ENCODE results near the gene ERMAP. TPM values are rescaled to one million over a fixed set of nuclear protein-coding genes. Genes with fewer than 3 reads are reported as not detected.
"Not testable (repeated sequence)": the region's sequence is repeated elsewhere in the genome, so short reads cannot be mapped to it uniquely, and the experiment has no call there.

The ERMAP gene
- total RNA-seq, 2 experiments from 2014 or later: 3.1 to 3.2 TPM

DNA sequence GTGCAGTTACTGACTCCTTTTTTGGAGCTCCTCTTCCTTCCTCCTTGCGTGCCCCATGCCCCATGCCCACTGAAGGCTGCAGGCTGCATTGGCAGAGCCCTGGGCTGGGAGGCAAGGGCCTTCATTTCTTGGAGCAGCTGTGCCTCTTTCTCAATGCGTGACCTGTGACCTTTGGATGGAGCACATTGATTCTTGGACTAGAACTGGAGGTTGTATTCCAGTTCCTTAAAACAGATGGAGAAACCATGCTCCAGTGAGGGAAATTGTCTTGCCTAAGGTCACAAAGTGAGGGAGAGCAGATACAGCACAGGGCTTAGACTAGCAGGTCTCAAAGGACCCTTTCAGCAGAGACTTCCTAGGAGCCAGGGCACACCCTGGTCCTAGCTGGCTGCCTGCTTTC, 23.1 kb upstream of the ERMAP start:
- Mint-ChIP-seq H3K4me1 (no peaks in the 10 kb centered on the region), H3K36me3 (no peaks in the 10 kb centered on the region), H3K27ac (no peak overlapping the region), H3K4me3 (no peak overlapping the region), H3K27me3 (no peaks in the 10 kb centered on the region), H3K9me3 (no peaks in the 10 kb centered on the region)
- no peak for DNase-seq

DNA sequence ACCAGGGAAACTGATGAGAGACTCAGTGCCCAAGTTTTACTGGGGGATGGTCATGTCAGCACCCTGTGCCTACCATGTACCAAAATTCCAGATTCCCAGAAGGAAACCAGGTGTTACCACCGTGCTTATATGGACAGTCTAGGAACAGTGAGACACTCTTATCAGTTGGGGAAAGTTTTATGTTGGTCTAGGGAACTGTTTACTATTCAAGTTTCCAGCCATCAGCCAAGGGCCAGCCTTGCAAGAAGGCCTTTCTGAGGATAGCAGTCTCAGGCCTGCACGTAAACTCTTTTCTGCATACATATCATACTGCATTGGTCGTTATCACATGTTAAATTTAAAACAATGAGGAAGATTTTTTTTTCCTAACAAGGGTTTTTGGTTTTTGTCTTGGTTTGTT, 19.5 kb upstream of the ERMAP start:
- no peak for DNase-seq
- Mint-ChIP-seq H3K4me1 (no peaks in the 10 kb centered on the region), H3K36me3 (no peaks in the 10 kb centered on the region), H3K27me3 (no peaks in the 10 kb centered on the region), H3K27ac (no peak overlapping the region), H3K9me3 (no peaks in the 10 kb centered on the region), H3K4me3 (no peak overlapping the region)

DNA sequence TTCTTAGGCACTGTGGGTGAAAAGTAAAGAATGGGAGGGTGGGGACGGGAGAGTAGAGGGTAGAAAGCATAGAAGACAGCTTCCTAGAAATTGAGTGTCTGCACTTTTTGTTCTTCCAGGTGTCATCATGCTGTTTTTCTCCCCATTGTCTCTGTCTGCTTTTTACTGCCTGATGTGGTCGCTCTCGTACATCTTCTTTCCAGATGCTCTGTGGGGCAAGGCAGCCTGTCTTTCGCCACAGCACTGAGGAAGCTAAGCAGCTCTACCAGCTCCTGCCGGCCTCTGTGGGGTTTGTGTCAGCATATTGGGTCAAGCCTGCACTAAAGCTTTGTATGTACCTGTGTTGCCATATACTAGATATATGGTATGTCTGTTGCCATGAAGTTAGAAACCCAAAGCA, 18.9 kb upstream of the ERMAP start:
- Mint-ChIP-seq H3K9me3 (no peaks in the 10 kb centered on the region), H3K27ac (no peak overlapping the region), H3K27me3 (no peaks in the 10 kb centered on the region), H3K4me1 (no peaks in the 10 kb centered on the region), H3K36me3 (no peaks in the 10 kb centered on the region), H3K4me3 (no peak overlapping the region)
- no peak for DNase-seq

DNA sequence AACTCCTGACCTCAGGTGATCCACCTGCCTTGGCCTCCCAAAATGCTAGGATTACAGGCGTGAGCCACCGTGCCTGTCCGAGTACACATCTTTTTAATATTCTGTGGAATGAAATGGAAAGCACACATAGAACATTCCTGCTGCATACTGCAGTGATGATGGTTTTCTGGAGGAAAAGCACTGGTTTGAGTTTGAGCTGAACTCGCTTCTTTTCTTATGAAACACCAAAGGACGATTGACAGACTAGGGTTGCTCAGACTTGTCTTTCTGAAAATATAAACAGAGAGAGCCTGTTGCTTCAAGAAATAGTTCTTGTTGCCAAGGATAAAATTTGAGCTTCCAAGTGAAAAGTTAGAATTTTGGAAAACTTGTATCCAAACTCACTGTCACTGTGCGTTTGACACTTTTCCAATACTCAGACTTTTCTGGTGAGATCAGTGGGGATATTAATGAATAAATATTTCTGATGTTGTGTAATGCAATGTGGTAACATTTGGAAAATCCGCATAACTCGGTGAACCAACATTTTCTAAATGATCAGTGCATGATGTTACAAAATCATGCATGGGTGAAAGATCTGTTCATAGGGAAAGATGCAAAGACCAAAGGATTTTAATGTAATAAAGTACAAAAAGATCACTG, 15.0 kb upstream of the ERMAP start:
- peaks cover 2% of the 10 kb centered on the region for H3K9me3 Mint-ChIP-seq
- H3K36me3 Mint-ChIP-seq: peaks cover 8% of the 10 kb centered on the region
- no peak overlapping the region for H3K4me3 Mint-ChIP-seq
- no peak for DNase-seq
- no peak overlapping the region for H3K27ac Mint-ChIP-seq
- no peaks in the 10 kb centered on the region for H3K4me1 Mint-ChIP-seq
- no peaks in the 10 kb centered on the region for H3K27me3 Mint-ChIP-seq

DNA sequence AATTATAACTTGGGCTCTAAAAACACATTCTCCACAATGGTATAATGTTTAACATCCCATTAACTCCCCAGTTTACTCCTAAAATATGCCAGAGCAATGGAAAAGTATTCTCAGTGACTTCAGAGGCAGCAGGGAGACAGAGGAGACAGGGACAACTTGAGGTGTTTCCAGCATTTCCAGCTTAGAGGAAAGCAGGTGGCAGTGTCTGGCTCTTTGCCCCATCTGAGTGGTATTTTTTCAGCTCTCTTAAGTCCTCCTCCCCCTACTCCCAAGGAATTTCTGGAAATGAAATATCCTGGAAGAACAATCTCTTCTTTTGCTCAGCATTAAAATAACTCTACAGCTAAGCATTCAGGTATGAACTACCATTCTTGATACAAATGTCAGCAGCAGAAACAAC, 10.8 kb upstream of the ERMAP start:
- DNase-seq: no peak
- Mint-ChIP-seq H3K36me3 (peaks cover 8% of the 10 kb centered on the region), H3K27me3 (no peaks in the 10 kb centered on the region), H3K27ac (no peak overlapping the region), H3K4me3 (no peak overlapping the region), H3K9me3 (peaks cover 2% of the 10 kb centered on the region), H3K4me1 (peaks cover 3% of the 10 kb centered on the region)

DNA sequence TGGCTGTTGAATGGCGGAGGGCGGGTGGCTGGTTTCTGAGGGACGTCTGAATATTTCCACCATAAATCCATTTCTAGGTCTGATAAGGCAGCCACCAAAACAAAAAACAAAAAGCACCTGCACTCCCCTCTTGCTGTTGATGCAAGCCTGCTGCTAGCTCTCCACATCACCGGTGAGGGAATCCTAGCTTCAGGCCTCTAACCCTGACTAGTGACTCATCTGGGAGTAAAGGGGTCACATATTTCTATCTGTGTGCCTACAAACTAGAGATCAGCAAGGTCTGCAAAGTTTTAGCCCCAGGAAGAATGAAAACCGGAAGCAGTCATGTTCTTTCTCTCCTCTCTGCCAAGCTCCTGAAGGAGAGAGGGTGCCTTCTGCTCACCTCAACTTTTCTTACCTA, 10.3 kb upstream of the ERMAP start:
- H3K27ac Mint-ChIP-seq: no peak overlapping the region
- H3K36me3 Mint-ChIP-seq: peaks cover 8% of the 10 kb centered on the region
- H3K9me3 Mint-ChIP-seq: peaks cover 2% of the 10 kb centered on the region
- H3K4me3 Mint-ChIP-seq: no peak overlapping the region
- no peaks in the 10 kb centered on the region for H3K27me3 Mint-ChIP-seq
- DNase-seq: no peak
- H3K4me1 Mint-ChIP-seq: peaks cover 3% of the 10 kb centered on the region

DNA sequence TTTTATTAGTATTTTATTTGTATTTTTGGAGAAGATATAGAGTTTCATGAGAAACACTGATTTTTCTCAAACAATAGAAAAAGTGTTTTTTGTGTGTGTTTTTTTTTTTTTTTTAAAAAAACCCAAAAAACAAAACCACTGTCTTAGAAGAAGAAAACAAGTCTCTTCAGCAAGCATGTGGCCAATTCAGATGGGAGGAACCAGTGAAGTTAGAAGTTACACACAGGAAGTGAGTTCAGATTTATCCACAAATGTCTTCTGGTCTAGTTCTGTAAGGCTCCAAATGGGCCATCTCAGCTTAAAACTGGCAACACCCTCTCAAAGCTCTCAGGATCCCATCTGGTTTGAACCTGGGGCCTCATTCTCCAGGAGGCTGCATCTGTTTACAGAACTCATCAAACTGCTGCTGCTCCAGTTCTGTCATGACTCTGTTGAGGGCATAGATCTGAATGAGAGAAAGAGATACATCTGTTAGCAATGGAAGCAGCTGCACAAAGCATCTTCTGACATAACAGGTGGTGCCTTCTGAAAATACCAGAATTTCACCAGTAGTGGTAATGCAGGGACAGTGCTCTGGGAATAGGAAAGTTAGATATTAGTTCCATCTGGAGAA, 9.8 kb upstream of the ERMAP start:
- H3K27me3 Mint-ChIP-seq: no peaks in the 10 kb centered on the region

DNA sequence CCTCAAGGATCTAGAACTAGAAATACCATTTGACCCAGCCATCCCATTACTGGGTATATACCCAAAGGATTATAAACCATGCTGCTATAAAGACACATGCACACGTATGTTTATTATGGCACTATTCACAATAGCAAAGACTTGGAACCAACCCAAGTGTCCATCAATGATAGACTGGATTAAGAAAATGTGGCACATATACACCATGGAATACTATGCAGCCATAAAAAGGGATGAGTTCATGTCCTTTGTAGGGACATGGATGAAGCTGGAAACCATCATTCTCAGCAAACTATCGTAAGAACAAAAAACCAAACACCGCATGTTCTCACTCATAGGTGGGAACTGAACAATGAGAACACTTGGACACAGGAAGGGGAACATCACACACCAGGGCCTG, 2.1 kb upstream of the ERMAP start:
- not testable (repeated sequence) for H3K4me3 Mint-ChIP-seq, H3K9me3 Mint-ChIP-seq, H3K27me3 Mint-ChIP-seq, DNase-seq, H3K36me3 Mint-ChIP-seq, H3K27ac Mint-ChIP-seq
- H3K4me1 Mint-ChIP-seq: peaks cover 16% of the 10 kb centered on the region

More for the DNA sequence above, 9.8 kb upstream of the ERMAP start:
- H3K4me3 Mint-ChIP-seq: no peak overlapping the region
- H3K9me3 Mint-ChIP-seq: peaks cover 2% of the 10 kb centered on the region
- DNase-seq: no peak
- H3K4me1 Mint-ChIP-seq: peaks cover 3% of the 10 kb centered on the region
- H3K36me3 Mint-ChIP-seq: peaks cover 8% of the 10 kb centered on the region
- no peak overlapping the region for H3K27ac Mint-ChIP-seq

DNA sequence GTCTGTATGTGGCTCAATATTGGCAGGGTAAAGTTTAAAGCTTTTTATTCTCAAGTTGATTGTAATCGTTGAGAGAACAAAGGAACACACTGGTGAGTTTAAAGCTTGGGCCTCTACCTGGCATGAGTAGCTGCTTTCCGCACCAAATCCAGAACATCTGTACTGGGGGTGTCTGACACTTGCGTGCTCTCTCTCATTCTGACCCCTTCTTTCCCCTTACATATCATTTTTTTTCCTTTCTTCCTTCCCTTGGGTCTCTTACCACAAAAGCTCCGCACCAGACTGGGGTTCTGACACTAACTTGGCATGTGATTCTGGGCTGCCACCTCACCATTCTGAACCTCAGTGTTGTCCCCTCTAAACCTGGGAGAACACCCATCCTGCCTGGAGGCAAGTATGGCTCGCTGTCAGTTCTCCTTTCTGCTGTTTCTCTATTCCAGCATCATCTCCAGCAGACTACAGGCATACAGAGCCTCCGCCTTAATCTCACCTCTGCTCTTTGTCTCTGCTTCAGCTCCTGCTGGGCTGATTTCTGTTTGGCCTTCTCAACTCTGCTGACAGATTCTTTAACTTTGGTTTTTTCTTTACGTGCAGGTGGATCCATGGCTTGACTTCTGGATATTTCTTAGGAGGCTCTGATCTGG, 859 bp upstream of the ERMAP start:
- no peaks in the 10 kb centered on the region for H3K9me3 Mint-ChIP-seq
- H3K27me3 Mint-ChIP-seq: no peaks in the 10 kb centered on the region
- H3K27ac Mint-ChIP-seq: peak overlapping the region; percentile 79
- H3K4me3 Mint-ChIP-seq: peak overlapping the region; percentile 82
- peak; percentile 20 for DNase-seq
- no peaks in the 10 kb centered on the region for H3K36me3 Mint-ChIP-seq
- H3K4me1 Mint-ChIP-seq: peaks cover 19% of the 10 kb centered on the region

DNA sequence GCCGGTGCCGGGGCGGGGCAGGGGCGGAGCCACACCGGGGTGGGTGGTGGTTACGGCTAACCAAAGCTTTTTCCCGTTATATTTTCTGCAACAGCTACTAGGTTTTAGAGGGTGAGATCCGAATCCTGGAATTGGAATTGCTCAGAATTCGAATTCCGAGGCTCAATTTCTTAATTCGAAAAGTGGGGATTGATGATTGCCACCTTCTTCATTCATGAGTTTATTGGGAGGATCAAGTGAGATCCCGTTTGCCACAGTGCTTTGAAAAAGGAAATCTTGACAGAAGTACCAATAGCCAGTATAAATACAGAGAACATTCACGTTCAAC, 482 bp downstream of the ERMAP start:
- Mint-ChIP-seq H3K4me3 (peak overlapping the region; percentile 82), H3K27ac (no peak overlapping the region), H3K36me3 (no peaks in the 10 kb centered on the region), H3K9me3 (no peaks in the 10 kb centered on the region), H3K4me1 (peaks cover 19% of the 10 kb centered on the region), H3K27me3 (no peaks in the 10 kb centered on the region)
- no peak for DNase-seq

DNA sequence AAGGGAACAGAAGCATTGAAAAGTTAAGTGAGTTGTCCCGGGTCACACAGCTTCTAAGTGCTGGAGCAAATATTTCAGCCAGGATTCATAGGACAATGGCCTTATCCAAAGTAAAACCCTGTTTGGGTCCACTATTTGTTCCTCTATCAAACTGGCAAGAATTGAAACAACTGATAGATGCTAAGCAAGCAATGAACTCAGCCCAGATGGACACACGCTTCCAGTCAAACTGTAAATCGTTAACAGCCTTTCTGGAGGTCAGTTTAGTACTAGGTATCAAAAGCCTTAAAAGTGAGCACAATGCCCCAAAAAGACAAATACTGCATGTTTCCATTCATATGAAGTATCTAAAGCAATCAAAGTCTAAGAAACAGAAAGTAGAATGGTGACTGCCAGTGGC, 1.1 kb downstream of the ERMAP start:
- Mint-ChIP-seq H3K4me3 (no peak overlapping the region), H3K27ac (no peak overlapping the region), H3K4me1 (peaks cover 21% of the 10 kb centered on the region), H3K27me3 (no peaks in the 10 kb centered on the region), H3K9me3 (no peaks in the 10 kb centered on the region), H3K36me3 (no peaks in the 10 kb centered on the region)
- no peak for DNase-seq

DNA sequence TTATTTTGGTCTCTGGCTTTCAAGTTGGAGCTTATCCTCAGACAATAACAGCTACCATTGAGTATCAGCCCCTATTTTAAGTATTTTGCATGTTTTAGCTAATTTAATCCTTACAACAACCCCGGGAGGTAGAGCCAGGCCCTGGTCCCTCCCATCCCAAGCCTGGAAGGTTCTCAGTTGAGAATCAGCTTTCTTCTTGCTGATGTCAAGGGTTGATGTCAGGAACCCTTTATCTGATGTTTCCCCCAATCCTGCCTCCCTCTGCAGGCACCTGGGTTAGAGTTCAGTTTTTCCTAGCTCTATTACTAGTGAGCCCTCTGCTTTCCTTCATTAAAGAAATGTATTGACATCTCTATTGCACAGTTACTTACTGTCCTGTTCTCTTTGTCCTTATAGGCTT, 3.9 kb downstream of the ERMAP start:
- Mint-ChIP-seq H3K4me3 (no peak overlapping the region), H3K9me3 (no peaks in the 10 kb centered on the region), H3K27ac (no peak overlapping the region)

DNA sequence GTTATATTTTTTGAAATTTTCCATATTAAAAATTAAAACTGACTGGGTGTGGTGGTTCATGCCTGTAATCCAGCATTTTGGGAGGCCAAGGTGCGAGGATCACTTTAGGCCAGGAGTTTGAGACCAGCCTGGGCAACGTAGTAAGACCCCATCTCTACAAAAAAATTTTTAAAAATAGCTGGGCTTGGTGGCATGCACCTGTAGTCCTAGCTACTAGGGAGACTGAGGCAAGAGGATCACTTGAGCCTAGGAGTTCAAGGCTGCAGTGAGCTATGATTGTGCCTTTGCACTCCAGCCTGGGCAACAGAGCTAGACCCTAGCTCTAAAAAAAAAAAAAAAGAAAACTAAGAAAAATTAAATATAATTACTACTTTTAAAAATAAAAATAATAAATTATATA, 4.8 kb downstream of the ERMAP start:
- no peaks in the 10 kb centered on the region for H3K27me3 Mint-ChIP-seq
- H3K36me3 Mint-ChIP-seq: no peaks in the 10 kb centered on the region
- no peak for DNase-seq
- H3K27ac Mint-ChIP-seq: no peak overlapping the region
- peaks cover 14% of the 10 kb centered on the region for H3K4me1 Mint-ChIP-seq
- no peak overlapping the region for H3K4me3 Mint-ChIP-seq
- no peaks in the 10 kb centered on the region for H3K9me3 Mint-ChIP-seq

More for the DNA sequence above, 3.9 kb downstream of the ERMAP start:
- no peaks in the 10 kb centered on the region for H3K27me3 Mint-ChIP-seq
- DNase-seq: no peak
- H3K36me3 Mint-ChIP-seq: no peaks in the 10 kb centered on the region
- H3K4me1 Mint-ChIP-seq: peaks cover 21% of the 10 kb centered on the region

DNA sequence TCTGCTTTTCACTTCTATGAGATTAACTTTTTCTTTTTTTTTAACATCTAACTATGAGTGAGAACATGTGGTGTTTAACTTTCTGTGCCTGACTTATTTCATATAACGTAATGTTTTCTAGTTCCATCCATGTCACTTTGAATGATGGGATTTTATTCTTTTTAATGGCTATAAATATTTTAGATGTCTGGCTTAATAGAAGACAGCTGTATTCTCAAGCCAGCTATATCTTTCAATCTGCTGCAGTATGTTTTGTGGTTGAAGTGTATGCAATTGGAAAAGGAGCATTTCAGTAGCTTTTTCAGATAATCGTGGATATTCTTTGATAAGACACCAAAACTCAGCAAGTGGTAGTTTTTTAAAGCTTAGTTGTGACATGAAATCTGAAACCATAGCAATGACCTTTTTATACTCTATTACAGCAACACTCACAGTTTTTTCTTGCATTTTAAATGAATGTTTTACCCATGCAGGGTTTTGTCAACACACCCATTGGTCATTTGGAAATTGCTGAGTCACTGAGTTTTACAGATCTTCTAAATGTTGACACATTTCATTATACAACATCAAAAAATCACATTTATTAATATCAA, 6.0 kb downstream of the ERMAP start:
- Mint-ChIP-seq H3K27ac (no peak overlapping the region), H3K9me3 (no peaks in the 10 kb centered on the region)

DNA sequence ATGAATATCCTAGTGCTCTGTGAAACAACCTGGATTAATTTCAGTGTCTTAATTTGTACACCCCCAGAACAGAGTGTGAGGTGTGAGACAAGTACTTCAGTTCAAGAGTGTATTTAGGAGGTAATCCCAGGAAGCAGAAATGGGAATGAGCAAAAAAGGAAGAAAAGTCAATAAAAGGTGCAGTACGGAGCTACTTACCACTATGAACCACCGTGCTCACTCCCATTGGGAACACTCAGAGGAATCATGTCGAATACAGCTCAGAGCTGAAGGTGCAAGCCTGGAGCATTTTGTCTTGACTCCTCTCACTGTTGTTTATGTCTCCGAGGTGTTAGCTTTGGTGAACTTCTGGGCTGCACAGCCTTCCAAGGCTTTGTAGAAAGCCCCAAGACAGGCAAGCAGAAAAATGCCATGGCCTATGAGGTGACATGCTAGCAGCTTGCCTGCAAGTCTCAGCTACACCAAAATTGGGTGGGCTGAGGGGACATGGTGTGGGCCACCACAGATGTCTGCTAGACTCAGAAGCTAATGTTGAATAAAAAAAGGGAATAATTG, 7.6 kb downstream of the ERMAP start:
- H3K4me1 Mint-ChIP-seq: peaks cover 6% of the 10 kb centered on the region
- H3K9me3 Mint-ChIP-seq: no peaks in the 10 kb centered on the region
- H3K36me3 Mint-ChIP-seq: no peaks in the 10 kb centered on the region
- no peaks in the 10 kb centered on the region for H3K27me3 Mint-ChIP-seq
- no peak for DNase-seq
- H3K27ac Mint-ChIP-seq: no peak overlapping the region
- H3K4me3 Mint-ChIP-seq: no peak overlapping the region

More for the DNA sequence above, 6.0 kb downstream of the ERMAP start:
- Mint-ChIP-seq H3K4me1 (peaks cover 9% of the 10 kb centered on the region), H3K36me3 (no peaks in the 10 kb centered on the region), H3K27me3 (no peaks in the 10 kb centered on the region), H3K4me3 (no peak overlapping the region)
- DNase-seq: no peak

Data from activated naive CD8-positive, alpha-beta T cell treated with anti-CD3 and anti-CD28 coated beads for 36 hours (primary cell).